Measurements from ENCODE around the gene LIPA.
"Not testable (repeated sequence)": the region's sequence is repeated elsewhere in the genome, so short reads cannot be mapped to it uniquely, and the experiment has no call there.

LIPA gene

GRCh38 chr10:89270153-89270483 lies 18.5 kb upstream of the LIPA start:
- DNase-seq (ENCODE audit: low spot score): no peak

GRCh38 chr10:89269433-89270152 lies 18.0 kb upstream of the LIPA start:
- DNase-seq (ENCODE audit: low spot score): no peak

- no peak for DNase-seq (ENCODE audit: low spot score)
Measured at GRCh38 chr10:89266721-89267453, 15.3 kb upstream of the LIPA start.

GRCh38 chr10:89263531-89263930 lies 12.0 kb upstream of the LIPA start:
- DNase-seq (ENCODE audit: low spot score): no peak

GRCh38 chr10:89263091-89263490 lies 11.5 kb upstream of the LIPA start:
- DNase-seq (ENCODE audit: low spot score): no peak

- DNase-seq (ENCODE audit: low spot score): no peak
Measured at GRCh38 chr10:89262086-89263051, 10.8 kb upstream of the LIPA start.

- DNase-seq (ENCODE audit: low spot score): no peak
Measured at GRCh38 chr10:89258881-89259280, 7.3 kb upstream of the LIPA start.

GRCh38 chr10:89257581-89257980 lies 6.0 kb upstream of the LIPA start:
- no peak for DNase-seq (ENCODE audit: low spot score)

GRCh38 chr10:89256962-89257361 lies 5.4 kb upstream of the LIPA start:
- DNase-seq (ENCODE audit: low spot score): no peak

- no peak for DNase-seq (ENCODE audit: low spot score)
Measured at GRCh38 chr10:89256340-89256739, 4.8 kb upstream of the LIPA start.

GRCh38 chr10:89255793-89256192 lies 4.2 kb upstream of the LIPA start:
- DNase-seq (ENCODE audit: low spot score): no peak

- DNase-seq (ENCODE audit: low spot score): not testable (repeated sequence)
Measured at GRCh38 chr10:89255091-89255579, 3.6 kb upstream of the LIPA start.

- DNase-seq (ENCODE audit: low spot score): no peak
Measured at GRCh38 chr10:89252225-89252585, 630 bp upstream of the LIPA start.

- DNase-seq (ENCODE audit: low spot score): no peak
Measured at GRCh38 chr10:89250865-89251408, 638 bp downstream of the LIPA start.

GRCh38 chr10:89248990-89249389 lies 2.6 kb downstream of the LIPA start:
- no peak for DNase-seq (ENCODE audit: low spot score)

GRCh38 chr10:89247623-89248022 lies 4.0 kb downstream of the LIPA start:
- not testable (repeated sequence) for DNase-seq (ENCODE audit: low spot score)

- DNase-seq (ENCODE audit: low spot score): no peak
Measured at GRCh38 chr10:89245802-89246201, 5.8 kb downstream of the LIPA start.

- DNase-seq (ENCODE audit: low spot score): no peak
Measured at GRCh38 chr10:89242840-89243568, 8.6 kb downstream of the LIPA start.

GRCh38 chr10:89242345-89242684 lies 9.3 kb downstream of the LIPA start:
- no peak for DNase-seq (ENCODE audit: low spot score)

- DNase-seq (ENCODE audit: low spot score): no peak
Measured at GRCh38 chr10:89241486-89242344, 9.9 kb downstream of the LIPA start.

GRCh38 chr10:89241026-89241425 lies 10.5 kb downstream of the LIPA start:
- DNase-seq (ENCODE audit: low spot score): no peak

All from HuH-7.5 (cell line).